ENCODE measurements around the gene TECTA. TPM values are rescaled to one million over a fixed set of nuclear protein-coding genes. Genes with fewer than 3 reads are reported as not detected.
A peak's percentile ranks its signal among the peaks of the same experiment; 100 is the strongest.

TECTA gene
- 0.76 TPM for total RNA-seq

GRCh38 chr11:121100943-121101342 is at the start of gene TECTA:
Gene TECTA, plus strand, starts transcription at chr11:121101243. Its CDS starts 1,423 bp downstream, at chr11:121102666.
- ATAC-seq (no peak), DNase-seq (ENCODE audit: low spot score) (no peak)
- intact Hi-C loops (cut with DNase I), result no loop called here

- ATAC-seq (no peak), DNase-seq (ENCODE audit: low spot score) (no peak)
- intact Hi-C loops (cut with DNase I), result no loop called here
Measured at GRCh38 chr11:121053244-121053643, 47.8 kb upstream of the TECTA start.

- intact Hi-C loops (cut with DNase I), result no loop called here
- no peak for ATAC-seq
- no peak for DNase-seq (ENCODE audit: low spot score)
Measured at GRCh38 chr11:121054266-121054665, 46.8 kb upstream of the TECTA start.

- no peak for DNase-seq (ENCODE audit: low spot score)
- intact Hi-C loops (cut with DNase I), result no loop called here
- ATAC-seq, result no peak
Measured at GRCh38 chr11:121055076-121055475, 46.0 kb upstream of the TECTA start.

- intact Hi-C loops (cut with DNase I), result no loop called here
- ATAC-seq, result no peak
- no peak for DNase-seq (ENCODE audit: low spot score)
Measured at GRCh38 chr11:121057922-121058321, 43.1 kb upstream of the TECTA start.

- DNase-seq (ENCODE audit: low spot score) (no peak), ATAC-seq (no peak)
- intact Hi-C loops (cut with DNase I), result no loop called here
Measured at GRCh38 chr11:121058941-121059340, 42.1 kb upstream of the TECTA start.

GRCh38 chr11:121059605-121060004 is 41.4 kb upstream of the TECTA start:
- no peak for DNase-seq (ENCODE audit: low spot score)
- intact Hi-C loops (cut with DNase I), result no loop called here
- no peak for ATAC-seq

- intact Hi-C loops (cut with DNase I), result no loop called here
- no peak for DNase-seq (ENCODE audit: low spot score)
- no peak for ATAC-seq
Measured at GRCh38 chr11:121063728-121064127, 37.3 kb upstream of the TECTA start.

- ATAC-seq (no peak), DNase-seq (ENCODE audit: low spot score) (no peak)
- intact Hi-C loops (cut with DNase I), result no loop called here
Measured at GRCh38 chr11:121066623-121067022, 34.4 kb upstream of the TECTA start.

- intact Hi-C loops (cut with DNase I), result no loop called here
- DNase-seq (ENCODE audit: low spot score), result no peak
Measured at GRCh38 chr11:121067026-121067425, 34.0 kb upstream of the TECTA start.

GRCh38 chr11:121067453-121067852 is 33.6 kb upstream of the TECTA start:
- intact Hi-C loops (cut with DNase I), result no loop called here
- no peak for ATAC-seq
- DNase-seq (ENCODE audit: low spot score), result no peak

More at GRCh38 chr11:121067026-121067425, 34.0 kb upstream of the TECTA start:
- ATAC-seq, result no peak

GRCh38 chr11:121067962-121068647 is 32.9 kb upstream of the TECTA start:
- intact Hi-C loops (cut with DNase I), result no loop called here
- no peak for ATAC-seq

GRCh38 chr11:121068787-121069186 is 32.3 kb upstream of the TECTA start:
- intact Hi-C loops (cut with DNase I), result no loop called here
- DNase-seq (ENCODE audit: low spot score) (no peak), ATAC-seq (no peak)

More at GRCh38 chr11:121067962-121068647, 32.9 kb upstream of the TECTA start:
- no peak for DNase-seq (ENCODE audit: low spot score)

GRCh38 chr11:121070951-121071845 is 29.8 kb upstream of the TECTA start:
- intact Hi-C loops (cut with DNase I), result no loop called here
- ATAC-seq, result no peak
- no peak for DNase-seq (ENCODE audit: low spot score)

- intact Hi-C loops (cut with DNase I), result no loop called here
- ATAC-seq, result peak; percentile 64
- no peak for DNase-seq (ENCODE audit: low spot score)
Measured at GRCh38 chr11:121071846-121072450, 29.1 kb upstream of the TECTA start.

- intact Hi-C loops (cut with DNase I), result loop anchor here (5.0 kb wide), 1 partner anchor 139 kb away; no protein-coding TSS in a partner anchor
- ATAC-seq, result no peak
- DNase-seq (ENCODE audit: low spot score), result no peak
Measured at GRCh38 chr11:121081321-121081720, 19.7 kb upstream of the TECTA start.

- DNase-seq (ENCODE audit: low spot score) (no peak), ATAC-seq (no peak)
- intact Hi-C loops (cut with DNase I), result loop anchor here (5.0 kb wide), 1 partner anchor 140 kb away; no protein-coding TSS in a partner anchor
Measured at GRCh38 chr11:121082219-121082618, 18.8 kb upstream of the TECTA start.

- intact Hi-C loops (cut with DNase I), result loop anchor here (5.0 kb wide), 1 partner anchor 140 kb away; no protein-coding TSS in a partner anchor
- DNase-seq (ENCODE audit: low spot score) (no peak), ATAC-seq (no peak)
Measured at GRCh38 chr11:121082670-121083069, 18.4 kb upstream of the TECTA start.

- ATAC-seq (no peak), DNase-seq (ENCODE audit: low spot score) (no peak)
- intact Hi-C loops (cut with DNase I), result no loop called here
Measured at GRCh38 chr11:121086866-121087265, 14.2 kb upstream of the TECTA start.

- DNase-seq (ENCODE audit: low spot score), result no peak
- intact Hi-C loops (cut with DNase I), result no loop called here
- no peak for ATAC-seq
Measured at GRCh38 chr11:121089566-121089965, 11.5 kb upstream of the TECTA start.
